MCF 10A (cell line): ENCODE measurements around the gene DGKI. TPM values are rescaled to one million over a fixed set of nuclear protein-coding genes. Genes with fewer than 3 reads are reported as not detected.

ENCODE experiments used
- BruUV-seq: library from RNA; stranded (reverse); fragments of 400-500 nt; replicated peaks from 2 replicates; lab custom pipeline; 2021; lab: Mats Ljungman, UMichigan
- CTCF ChIA-PET: fragments of 300-600 bp; sonication (Branson Sonifier 250); formaldehyde crosslinking; extraction: SDS; loops from one replicate; lab custom pipeline; 2021; ENCODE audit warnings: antibody characterized with exemption, inconsistent platforms; lab: Yijun Ruan, JAX
- POLR2A ChIA-PET: fragments of 300-600, 350-650 bp; sonication (Branson Sonifier 250); formaldehyde crosslinking; extraction: SDS; loops from one replicate; lab custom pipeline; 2020; ENCODE audit warnings: antibody characterized with exemption, inconsistent platforms; lab: Yijun Ruan, JAX
- DNase-seq: peaks from one replicate; pipeline ENCODE4 v3.0.0-alpha.2; 2018; ENCODE audit not compliant: unreplicated experiment
- H3K27ac Mint-ChIP-seq: one replicate; pipeline ENCODE4 v1.8.0; 2022; ENCODE audit warnings: mild to moderate bottlenecking, low read depth, mixed read lengths; ENCODE audit not compliant: unreplicated experiment
- H3K27me3 Mint-ChIP-seq: one replicate; pipeline ENCODE4 v1.8.0; 2022; ENCODE audit warnings: mixed read lengths; ENCODE audit not compliant: insufficient read depth, unreplicated experiment
- H3K36me3 Mint-ChIP-seq: one replicate; pipeline ENCODE4 v1.8.0; 2022; ENCODE audit warnings: mild to moderate bottlenecking, moderate library complexity, mixed read lengths; ENCODE audit not compliant: insufficient read depth, unreplicated experiment
- H3K4me1 Mint-ChIP-seq: one replicate; pipeline ENCODE4 v1.8.0; 2022; ENCODE audit warnings: mixed read lengths; ENCODE audit not compliant: insufficient read depth, unreplicated experiment
- H3K4me3 Mint-ChIP-seq: one replicate; pipeline ENCODE4 v1.8.0; 2022; ENCODE audit warnings: mild to moderate bottlenecking, moderate library complexity, mixed read lengths; ENCODE audit not compliant: unreplicated experiment
- H3K9me3 Mint-ChIP-seq: one replicate; pipeline ENCODE4 v1.8.0; 2022; ENCODE audit warnings: mixed read lengths; ENCODE audit not compliant: unreplicated experiment
- CTCF ChIP-seq: fragments of 200-600 bp; IDR thresholded peaks from one replicate; pipeline ENCODE4 v1.8.0; 2022; ENCODE audit warnings: antibody characterized with exemption, mild to moderate bottlenecking; ENCODE audit not compliant: unreplicated experiment
- intact Hi-C: fragments of 100-400 bp; cut with micrococcal nuclease; formaldehyde crosslinking; loops from 2 replicates; pipeline ENCODE4 v1.14.1; 2022
- total RNA-seq: library from RNA; stranded (reverse); gene quantifications from 2 replicates; pipeline ENCODE4 v1.2.3, GENCODE V29; 2022

The DGKI gene
- total RNA-seq, 1 experiment from 2014 or later: 1.4 TPM

DNA sequence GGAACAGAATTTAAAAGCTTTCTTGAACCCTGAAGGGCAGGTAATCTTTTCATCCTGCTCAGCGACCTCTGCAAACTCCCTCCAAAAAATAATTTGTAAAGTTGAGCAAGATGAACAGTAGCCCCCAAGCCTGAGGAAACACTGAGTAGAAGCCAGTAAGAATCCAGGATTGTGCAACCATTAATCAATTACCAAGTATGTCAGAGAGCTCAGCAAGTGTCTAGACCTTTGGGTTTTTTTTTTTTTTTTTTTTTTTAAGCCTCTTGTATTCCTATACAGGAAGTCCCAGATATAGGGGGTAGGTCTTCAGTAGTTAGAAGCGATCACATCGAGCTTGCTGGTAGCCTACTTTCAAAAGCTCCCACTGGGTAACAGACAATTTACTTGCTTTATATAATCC lies 155.2 kb downstream of the DGKI start:
- ChIA-PET POLR2A (interaction anchor here (0.6 kb wide), 1 partner anchor 1222 kb away, joined by 3 read pairs; no protein-coding TSS in a partner anchor), CTCF (no interaction called here)
- no peak overlapping the region for H3K4me3 Mint-ChIP-seq
- no peak for TF ChIP-seq CTCF
- no peaks in the 10 kb centered on the region for H3K36me3 Mint-ChIP-seq
- H3K9me3 Mint-ChIP-seq: no peaks in the 10 kb centered on the region
- peaks cover 18% of the 10 kb centered on the region for H3K4me1 Mint-ChIP-seq
- BruUV-seq: no TSS peak
- DNase-seq: no peak
- H3K27ac Mint-ChIP-seq: no peak overlapping the region
- H3K27me3 Mint-ChIP-seq: no peaks in the 10 kb centered on the region
- intact Hi-C loops: no loop called here

GRCh38 chr7:137690635-137691034 lies 156.1 kb downstream of the DGKI start:
- no peaks in the 10 kb centered on the region for H3K36me3 Mint-ChIP-seq
- no TSS peak for BruUV-seq
- no peaks in the 10 kb centered on the region for H3K27me3 Mint-ChIP-seq
- no peaks in the 10 kb centered on the region for H3K9me3 Mint-ChIP-seq
- no peak overlapping the region for H3K4me3 Mint-ChIP-seq
- ChIA-PET POLR2A (no interaction called here), CTCF (interaction anchor here (0.6 kb wide), 1 partner anchor 16 kb away, joined by 3 read pairs; no protein-coding TSS in a partner anchor)
- TF ChIP-seq CTCF: no peak
- DNase-seq: no peak
- H3K4me1 Mint-ChIP-seq: peaks cover 18% of the 10 kb centered on the region
- no peak overlapping the region for H3K27ac Mint-ChIP-seq
- intact Hi-C loops: no loop called here

- no TSS peak for BruUV-seq
- intact Hi-C loops: no loop called here
- H3K4me1 Mint-ChIP-seq: peaks cover 18% of the 10 kb centered on the region
- TF ChIP-seq CTCF: no peak
- no peak overlapping the region for H3K4me3 Mint-ChIP-seq
- ChIA-PET POLR2A (no interaction called here), CTCF (interaction anchor here (0.6 kb wide), 1 partner anchor 185 kb away, joined by 3 read pairs; no protein-coding TSS in a partner anchor)
- no peak for DNase-seq
- no peaks in the 10 kb centered on the region for H3K27me3 Mint-ChIP-seq
- H3K36me3 Mint-ChIP-seq: no peaks in the 10 kb centered on the region
- no peak overlapping the region for H3K27ac Mint-ChIP-seq
- no peaks in the 10 kb centered on the region for H3K9me3 Mint-ChIP-seq
Observed at GRCh38 chr7:137689761-137690160, 157.0 kb downstream of the DGKI start.

- Mint-ChIP-seq H3K4me3 (no peak overlapping the region), H3K27ac (peak overlapping the region; percentile 32), H3K36me3 (no peaks in the 10 kb centered on the region), H3K27me3 (no peaks in the 10 kb centered on the region), H3K9me3 (no peaks in the 10 kb centered on the region), H3K4me1 (peaks cover 28% of the 10 kb centered on the region)
- TF ChIP-seq CTCF: no peak
- CTCF ChIA-PET: no interaction called here
- DNase-seq: no peak
- no TSS peak for BruUV-seq
- POLR2A ChIA-PET: no interaction called here
- intact Hi-C loops: no loop called here
Observed at GRCh38 chr7:137687556-137688265, 159.1 kb downstream of the DGKI start.
